GM21367 (cell line): ENCODE measurements around the gene DPEP2NB.
"Not testable (repeated sequence)": the region's sequence is repeated elsewhere in the genome, so short reads cannot be mapped to it uniquely, and the experiment has no call there.

Experiments used
- ATAC-seq: cut with Tn5 transposase; IDR thresholded peaks from one replicate; pipeline ENCODE4 v1.9.1; 2021; ENCODE audit not compliant: unreplicated experiment

The DPEP2NB gene

GRCh38 chr16:67987460-67988160 is 28.1 kb downstream of the DPEP2NB start:
- ATAC-seq: no peak

GRCh38 chr16:67986949-67987348 is 28.8 kb downstream of the DPEP2NB start:
- ATAC-seq: no peak

GRCh38 chr16:67982011-67982696 is 33.6 kb downstream of the DPEP2NB start:
- ATAC-seq: no peak

DNA sequence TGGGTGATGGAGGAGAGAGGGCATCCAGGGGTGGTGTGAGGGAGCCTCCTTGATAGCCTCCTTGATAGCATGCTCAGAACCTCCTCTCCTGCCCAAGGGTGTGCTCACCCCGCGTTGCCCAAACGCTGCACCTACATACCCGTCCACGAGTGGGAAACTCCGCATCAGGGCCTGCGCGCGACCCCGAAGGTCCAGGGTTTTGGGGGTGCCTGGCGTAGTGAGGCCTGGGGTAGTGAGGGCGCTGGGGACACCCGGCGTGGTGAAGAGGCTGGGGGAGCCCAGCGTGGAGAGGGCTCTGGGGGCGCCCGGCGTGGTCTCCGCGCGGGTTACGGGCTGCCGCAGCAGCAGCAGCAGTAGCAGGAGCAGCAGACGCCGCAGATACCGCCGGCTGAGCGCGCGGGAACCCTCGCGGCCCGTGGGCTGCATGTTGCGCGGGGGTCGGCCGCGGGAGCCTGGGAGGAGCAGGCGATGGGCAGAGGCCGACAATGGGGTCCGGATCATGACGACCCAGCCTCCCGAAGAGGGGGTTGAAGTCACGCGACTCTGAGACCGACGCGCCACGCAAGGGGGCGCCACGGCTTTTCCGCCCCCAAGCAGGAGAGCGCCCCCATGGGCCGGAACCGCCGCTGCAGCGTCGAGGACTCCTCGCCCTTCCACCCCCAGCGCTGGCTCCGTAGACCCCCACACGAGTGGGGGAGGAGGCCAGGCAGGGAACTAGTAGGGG is 35.6 kb downstream of the DPEP2NB start, which contains the start of gene DPEP3:
TSS of gene DPEP3 (minus strand) at position 545 of the 724 bp plus-strand sequence. CDS start at position 426, 119 bp downstream.
- no peak for ATAC-seq

DNA sequence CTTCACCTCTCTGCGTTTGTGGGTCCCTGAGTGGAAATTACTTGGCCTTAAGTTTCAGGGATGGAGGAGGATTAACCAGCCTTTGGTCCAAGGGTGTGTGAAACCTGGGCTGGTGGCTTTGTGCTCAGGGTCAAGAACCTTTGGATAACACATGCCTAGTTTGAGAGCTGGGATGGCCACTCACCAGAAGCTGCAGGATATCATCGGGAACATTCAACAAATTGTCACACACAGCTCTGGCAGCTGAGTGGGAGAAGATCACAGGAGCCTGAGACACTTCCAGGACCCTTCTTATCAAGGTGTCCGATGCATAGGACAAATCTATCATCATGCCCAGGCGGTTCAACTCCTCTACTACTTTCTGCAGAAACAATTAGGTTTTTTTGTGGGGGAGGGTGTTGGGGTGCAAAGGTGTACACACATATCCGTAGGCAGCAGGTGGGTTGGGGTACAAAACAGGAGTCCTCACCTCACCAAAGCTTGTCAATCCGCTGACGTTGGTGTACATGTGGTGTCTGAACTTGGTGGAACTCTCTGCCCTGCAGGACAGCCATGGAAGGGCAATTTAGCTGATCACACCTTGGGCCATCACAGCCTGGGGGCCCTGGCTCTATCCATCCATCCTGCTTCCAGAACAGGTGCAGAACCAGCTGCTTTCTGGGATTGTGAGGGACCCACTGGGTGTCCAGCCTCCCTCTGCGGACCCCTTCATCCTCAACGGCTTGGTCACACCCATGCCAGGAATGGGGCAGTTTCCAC is 38.1 kb downstream of the DPEP2NB start:
- no peak for ATAC-seq

DNA sequence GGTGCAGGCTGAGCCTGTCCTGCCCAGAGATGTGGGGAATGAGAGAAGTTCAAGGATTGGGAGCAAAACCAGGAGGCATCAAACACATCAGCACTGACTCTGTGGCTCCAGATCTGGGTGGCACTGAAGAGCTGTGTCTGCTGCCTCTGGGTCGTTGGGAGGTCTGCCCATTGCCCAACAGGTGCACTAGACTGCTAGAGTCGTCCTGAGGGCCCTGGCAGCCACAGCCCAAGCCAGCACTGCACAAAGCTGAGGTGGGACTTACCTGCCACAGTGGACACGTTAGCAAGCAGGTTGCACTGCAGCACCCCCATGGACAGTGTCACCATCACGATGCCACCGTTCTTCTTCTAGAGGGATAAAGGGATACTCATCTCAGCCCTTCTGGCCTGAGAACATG is 38.7 kb downstream of the DPEP2NB start:
- no peak for ATAC-seq

- no peak for ATAC-seq
Observed at GRCh38 chr16:67976205-67976604, 39.5 kb downstream of the DPEP2NB start.

GRCh38 chr16:67975321-67976105 is 40.2 kb downstream of the DPEP2NB start:
- ATAC-seq: no peak

DNA sequence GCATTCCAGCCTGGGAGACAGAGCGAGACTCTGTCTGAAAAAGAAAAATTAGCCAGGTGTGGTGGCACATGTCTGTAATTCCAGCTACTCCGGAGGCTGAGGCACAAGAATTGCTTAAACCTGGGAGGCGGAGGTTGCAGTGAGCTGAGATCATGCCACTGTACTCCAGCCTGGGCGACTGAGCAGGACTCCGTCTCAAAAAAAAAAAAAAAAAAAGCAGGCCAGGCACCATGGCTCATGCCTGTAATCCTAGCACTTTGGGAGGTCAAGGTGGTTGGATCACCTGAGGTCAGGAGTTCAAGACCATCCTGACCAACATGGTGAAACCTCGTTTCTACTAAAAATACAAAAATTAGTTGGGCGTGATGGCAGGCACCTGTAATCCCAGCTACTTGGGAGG is 43.4 kb downstream of the DPEP2NB start:
- not testable (repeated sequence) for ATAC-seq

- no peak for ATAC-seq
Observed at GRCh38 chr16:67971111-67971510, 44.6 kb downstream of the DPEP2NB start.

- no peak for ATAC-seq
Observed at GRCh38 chr16:67969254-67970039, 46.3 kb downstream of the DPEP2NB start.

DNA sequence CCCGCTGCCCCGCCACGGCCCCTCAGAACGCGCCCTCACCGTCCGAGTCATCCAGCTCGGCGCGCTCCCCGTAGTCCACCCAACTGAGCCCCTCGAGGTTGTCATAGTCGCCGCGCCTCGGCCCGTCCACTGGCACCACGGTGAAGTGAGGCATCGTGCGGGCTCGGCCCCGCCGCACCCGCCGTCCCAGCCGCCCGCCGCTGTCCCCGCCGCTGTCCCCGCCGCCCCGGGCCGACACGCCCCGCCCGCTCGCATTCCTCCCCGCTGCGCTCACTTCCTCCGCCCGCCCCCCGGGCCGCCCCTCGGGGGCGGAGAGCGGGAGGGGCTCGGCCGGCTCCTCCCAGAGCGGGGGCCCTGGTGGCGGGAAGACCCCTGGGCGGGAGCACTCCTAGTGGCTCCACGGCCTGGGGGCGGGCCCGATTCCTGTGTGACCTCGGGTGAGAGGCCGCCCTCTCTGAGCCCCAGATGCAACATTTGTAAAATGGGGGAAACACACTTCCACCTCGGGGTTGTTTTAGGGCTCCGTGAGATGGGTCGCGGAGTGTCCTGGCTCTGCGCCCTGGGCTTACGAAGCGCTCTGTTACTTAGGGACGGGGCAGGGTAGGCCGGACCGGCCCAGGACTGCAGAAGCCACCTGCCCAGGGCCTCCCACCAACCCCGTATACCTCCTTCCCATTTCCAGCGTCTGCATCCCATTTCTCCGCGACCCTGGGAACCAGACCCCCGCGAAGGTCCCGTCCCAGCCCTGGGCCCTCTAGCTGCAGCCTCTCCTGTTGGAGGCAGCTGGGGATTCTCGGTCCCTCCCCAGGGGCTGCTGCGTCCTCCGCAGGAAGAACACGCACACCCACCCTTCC is 47.1 kb downstream of the DPEP2NB start, which contains the start of gene SLC12A4:
TSS of gene SLC12A4 (minus strand) at position 238 of the 854 bp plus-strand sequence. CDS start at position 154, 84 bp downstream.
- peak; percentile 64 for ATAC-seq

GRCh38 chr16:67967958-67968399 is 47.7 kb downstream of the DPEP2NB start:
- peak; percentile 15 for ATAC-seq

GRCh38 chr16:67967183-67967957 is 48.3 kb downstream of the DPEP2NB start:
- ATAC-seq: no peak

GRCh38 chr16:67966549-67967182 is 49.0 kb downstream of the DPEP2NB start:
- ATAC-seq: no peak

DNA sequence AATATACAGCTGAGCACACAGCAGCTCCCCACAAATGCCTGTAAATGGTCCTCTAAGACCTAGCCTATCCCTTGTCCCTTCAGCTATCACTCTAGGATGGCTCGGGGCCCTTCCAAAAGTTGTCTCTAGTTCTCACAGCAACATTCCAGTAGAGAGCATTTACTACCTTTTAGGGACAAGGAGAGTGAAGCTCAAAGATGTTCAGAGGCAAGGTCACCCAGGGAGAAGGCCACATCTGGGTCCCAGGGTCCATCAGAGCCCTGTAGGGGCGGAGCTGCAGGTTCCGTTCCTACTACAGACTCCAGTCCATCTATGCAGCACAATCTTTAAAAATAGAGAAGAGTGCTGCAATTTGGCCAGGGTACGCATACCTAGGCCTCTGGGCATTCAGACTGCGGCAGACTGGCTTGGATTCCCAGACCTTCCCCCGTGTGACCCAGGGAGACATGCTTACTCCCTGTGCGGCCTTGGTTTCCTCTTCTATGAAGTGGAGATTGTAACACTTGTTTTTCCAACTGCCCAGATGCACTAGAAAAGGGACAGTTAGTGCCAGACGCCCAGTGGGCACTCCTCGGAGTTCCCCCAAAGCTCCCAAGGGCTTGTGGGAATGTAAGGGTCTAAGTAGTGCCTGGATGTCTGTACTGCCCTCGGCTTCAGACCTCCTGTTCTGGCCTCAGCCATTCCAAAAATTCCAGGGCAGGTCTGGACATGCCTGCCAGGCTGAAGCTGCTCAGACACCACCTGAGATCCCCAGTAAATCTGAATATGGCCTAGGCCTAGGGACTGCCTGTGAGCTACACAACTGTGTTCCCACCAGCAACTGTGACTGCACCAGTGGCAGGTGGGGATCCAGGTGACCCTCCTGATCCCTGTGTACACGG is 49.8 kb downstream of the DPEP2NB start:
- no peak for ATAC-seq
